ENCODE data around the gene GSTM1.
"Not testable (repeated sequence)": the region's sequence is repeated elsewhere in the genome, so short reads cannot be mapped to it uniquely, and the experiment has no call there.

- TF ChIP-seq POLR2A (IDR thresholded peaks at IDR 0.05; ENCODE audit: control extremely low read depth in 1 of 2, low read depth in 2 of 2, low read length in 2 of 2); CTCF (IDR thresholded peaks at IDR 0.05; ENCODE audit: control extremely low read depth in 1 of 3, insufficient read depth in 1 of 3, low read depth in 1 of 3, low read length in 3 of 3); SIRT6 (IDR thresholded peaks at IDR 0.05; ENCODE audit: low read length); ASH2L (IDR thresholded peaks at IDR 0.05; ENCODE audit: low read length); CHD1 (IDR thresholded peaks at IDR 0.05; ENCODE audit: low read depth, low read length); NRF1 (IDR thresholded peaks at IDR 0.05; ENCODE audit: low read depth, low read length): not testable (repeated sequence)
Measured at GRCh38 chr1:109660691-109661026, 27.0 kb upstream of the GSTM1 start.
